Liver (tissue), 9 donors: ENCODE data around the gene GPR183. TPM values are rescaled to one million over a fixed set of nuclear protein-coding genes. Genes with fewer than 3 reads are reported as not detected.

Source experiments
- DNase-seq: peaks from one replicate; pipeline ENCODE4 v3.0.0-alpha.2; 2017; ENCODE audit warnings: low spot score
- H3K27ac ChIP-seq, 2 donors: one replicate each; pipeline ENCODE4 v1.7.0; 2013; ENCODE audit warnings: inconsistent platforms in 2 of 2, low read length in 2 of 2, control low read depth in 1 of 2, low read depth in 1 of 2, mild to moderate bottlenecking in 1 of 2
- H3K27me3 ChIP-seq, 4 donors: one replicate each; pipeline versions ENCODE4 v1.6.1 to v1.7.0; 2013; ENCODE audit warnings: low read length in 3 of 4, inconsistent platforms in 1 of 4, mild to moderate bottlenecking in 1 of 4, moderate library complexity in 1 of 4; ENCODE audit not compliant: control insufficient read depth in 4 of 4, insufficient read depth in 4 of 4
- H3K36me3 ChIP-seq, 4 donors: one replicate each; pipeline versions ENCODE4 v1.6.1 to v1.7.0; 2013; ENCODE audit warnings: low read length in 3 of 4, mild to moderate bottlenecking in 3 of 4, low read depth in 1 of 4, moderate library complexity in 1 of 4; ENCODE audit not compliant: control insufficient read depth in 4 of 4, insufficient read depth in 3 of 4
- H3K4me1 ChIP-seq, 4 donors: one replicate each; pipeline versions ENCODE4 v1.6.1 to v1.7.0; 2013; ENCODE audit warnings: low read length in 3 of 4, mild to moderate bottlenecking in 3 of 4, moderate library complexity in 1 of 4; ENCODE audit not compliant: control insufficient read depth in 4 of 4, insufficient read depth in 4 of 4
- H3K4me3 ChIP-seq, 3 donors: one replicate each; pipeline versions ENCODE4 v1.6.1 to v1.7.0; 2013; ENCODE audit warnings: low read length in 3 of 3, control low read depth in 1 of 3, low read depth in 1 of 3, mild to moderate bottlenecking in 1 of 3
- H3K9ac ChIP-seq, 2 donors: one replicate each; pipeline ENCODE4 v1.7.0; 2013; ENCODE audit warnings: low read length in 2 of 2, mild to moderate bottlenecking in 2 of 2, moderate library complexity in 2 of 2, control low read depth in 1 of 2, low read depth in 1 of 2
- H3K9me3 ChIP-seq, 4 donors: one replicate each; pipeline versions ENCODE4 v1.6.1 to v1.7.0; 2013; ENCODE audit warnings: low read length in 3 of 4; ENCODE audit not compliant: control insufficient read depth in 4 of 4
- FOXA1 ChIP-seq: IDR thresholded peaks from 2 replicates; pipeline ENCODE4 v1.6.1; 2016; ENCODE audit warnings: antibody characterized with exemption
- FOXA2 ChIP-seq: IDR thresholded peaks from 2 replicates; pipeline ENCODE4 v1.6.1; 2016; ENCODE audit warnings: antibody characterized with exemption
- GABPA ChIP-seq, 2 donors: IDR thresholded peaks in 1 of 2; conservative IDR thresholded peaks in 1 of 2; 2 replicates each; pipeline ENCODE4 v1.6.1; 2016; ENCODE audit warnings: antibody characterized with exemption in 2 of 2, mild to moderate bottlenecking in 1 of 2, moderate library complexity in 1 of 2
- HNF4G ChIP-seq: IDR thresholded peaks from 2 replicates; pipeline ENCODE4 v1.6.1; 2016; ENCODE audit warnings: antibody characterized with exemption
- NR2F2 ChIP-seq: IDR thresholded peaks from 2 replicates; pipeline ENCODE4 v1.6.1; 2016; ENCODE audit warnings: antibody characterized with exemption
- RAD21 ChIP-seq, 2 donors: IDR thresholded peaks; 2 replicates each; pipeline ENCODE4 v1.6.1; 2016; ENCODE audit warnings: antibody characterized with exemption in 2 of 2, mild to moderate bottlenecking in 2 of 2
- REST ChIP-seq: IDR thresholded peaks from 2 replicates; pipeline ENCODE4 v1.6.1; 2016; ENCODE audit warnings: antibody characterized with exemption, mild to moderate bottlenecking
- RXRA ChIP-seq, 2 donors: IDR thresholded peaks; 2 replicates each; pipeline ENCODE4 v1.6.1; 2017 to 2018; ENCODE audit warnings: antibody characterized with exemption in 2 of 2, mild to moderate bottlenecking in 1 of 2
- TAF1 ChIP-seq: conservative IDR thresholded peaks from 2 replicates; pipeline ENCODE4 v1.6.1; 2016; ENCODE audit warnings: antibody characterized with exemption, mild to moderate bottlenecking
- YY1 ChIP-seq: IDR thresholded peaks from 2 replicates; pipeline ENCODE4 v1.6.1; 2016; ENCODE audit warnings: antibody characterized with exemption, mild to moderate bottlenecking
- WGBS: extraction: QIAGEN DNeasy Blood & Tissue Kit; methylation state at CpG from one replicate; pipeline ENCODE4 v1.1.7; 2013; 5-methylcytosine and 5-hydroxymethylcytosine counted together
- polyA plus RNA-seq, 2 donors: library from polyadenylated mRNA; stranded (reverse) in 1 of 2; unstranded in 1 of 2; fragments of 200-250 nt in 1 of 2; fragments of >200 nt in 1 of 2; fragmentation: Nextera tagmentation in 1 of 2; extraction: Ambion mirVana in 1 of 2; gene quantifications; one replicate each; pipeline versions ENCODE4 v1.2.1 to v1.2.3, GENCODE V29; 2013 to 2015
- total RNA-seq, 2 donors: library from RNA; depleted of rRNA; stranded (reverse); fragments of >200 nt; gene quantifications; one replicate each; pipeline ENCODE4 v1.2.3, GENCODE V29; 2014
- TF ChIP-seq, protein P1 (sequence below): IDR thresholded peaks from 2 replicates; pipeline ENCODE4 v1.6.1; 2016; ENCODE audit warnings: antibody characterized with exemption
- TF ChIP-seq, protein P2 (sequence below): IDR thresholded peaks from 2 replicates; pipeline ENCODE4 v1.6.1; 2016; ENCODE audit warnings: antibody characterized with exemption
- TF ChIP-seq, protein P3 (sequence below): IDR thresholded peaks from 2 replicates; pipeline ENCODE4 v1.6.1; 2016; ENCODE audit warnings: antibody characterized with exemption
- donor health status: healthy.
- donor health status: healthy.
- donor health status: healthy.
- donor health status: healthy.
- donor health status: healthy.

The GPR183 gene
- total and polyA plus RNA-seq, 4 donors, result 0.89 to 4.3 (median 2.9) TPM

- Histone ChIP-seq H3K9me3 (no peaks in the 10 kb centered on the region), H3K27me3 (no peaks in the 10 kb centered on the region), H3K36me3 (peaks cover 0 to 3% (median 0%) of the 10 kb centered on the region in 4 donors), H3K4me1 (peaks cover 0 to 2% (median 0%) of the 10 kb centered on the region in 4 donors), H3K4me3 (no peak overlapping the region), H3K9ac (no peak overlapping the region), H3K27ac (no peak overlapping the region)
- DNase-seq, result no peak
- TF ChIP-seq REST (no peak), RXRA (IDR thresholded peaks at IDR 0.05) (no peak), YY1 (no peak), HNF4G (no peak)
- TF ChIP-seq, protein P1, sequence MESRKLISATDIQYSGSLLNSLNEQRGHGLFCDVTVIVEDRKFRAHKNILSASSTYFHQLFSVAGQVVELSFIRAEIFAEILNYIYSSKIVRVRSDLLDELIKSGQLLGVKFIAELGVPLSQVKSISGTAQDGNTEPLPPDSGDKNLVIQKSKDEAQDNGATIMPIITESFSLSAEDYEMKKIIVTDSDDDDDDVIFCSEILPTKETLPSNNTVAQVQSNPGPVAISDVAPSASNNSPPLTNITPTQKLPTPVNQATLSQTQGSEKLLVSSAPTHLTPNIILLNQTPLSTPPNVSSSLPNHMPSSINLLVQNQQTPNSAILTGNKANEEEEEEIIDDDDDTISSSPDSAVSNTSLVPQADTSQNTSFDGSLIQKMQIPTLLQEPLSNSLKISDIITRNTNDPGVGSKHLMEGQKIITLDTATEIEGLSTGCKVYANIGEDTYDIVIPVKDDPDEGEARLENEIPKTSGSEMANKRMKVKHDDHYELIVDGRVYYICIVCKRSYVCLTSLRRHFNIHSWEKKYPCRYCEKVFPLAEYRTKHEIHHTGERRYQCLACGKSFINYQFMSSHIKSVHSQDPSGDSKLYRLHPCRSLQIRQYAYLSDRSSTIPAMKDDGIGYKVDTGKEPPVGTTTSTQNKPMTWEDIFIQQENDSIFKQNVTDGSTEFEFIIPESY, result no peak
Observed at GRCh38 chr13:99294198-99294597, 13.0 kb downstream of the GPR183 start.

DNA sequence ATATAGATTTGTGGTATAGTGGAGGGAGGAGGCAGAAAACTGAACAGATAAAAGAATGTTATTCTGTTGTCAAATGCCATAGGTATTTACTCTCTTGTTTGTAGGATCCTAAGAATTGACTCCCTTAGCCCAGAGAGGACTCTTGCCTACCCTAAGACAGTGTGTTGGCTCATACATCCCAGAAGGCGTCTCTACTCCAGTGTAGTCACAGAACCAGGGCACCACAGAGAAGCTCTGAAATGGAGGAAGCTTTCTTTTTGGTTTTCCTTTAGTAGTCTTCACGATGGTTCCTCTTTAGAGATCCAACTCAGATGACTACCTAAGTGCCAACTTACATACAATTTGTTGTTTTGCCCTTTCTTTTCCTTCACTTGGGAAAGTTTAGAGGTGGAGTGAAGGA, 14.0 kb downstream of the GPR183 start:
- peaks cover 0 to 2% (median 0%) of the 10 kb centered on the region in 4 donors for H3K4me1 ChIP-seq
- no peaks in the 10 kb centered on the region for H3K9me3 ChIP-seq
- DNase-seq, result no peak
- no peak overlapping the region for H3K4me3 ChIP-seq
- no peak overlapping the region for H3K9ac ChIP-seq
- no peaks in the 10 kb centered on the region for H3K27me3 ChIP-seq
- TF ChIP-seq, protein P2, sequence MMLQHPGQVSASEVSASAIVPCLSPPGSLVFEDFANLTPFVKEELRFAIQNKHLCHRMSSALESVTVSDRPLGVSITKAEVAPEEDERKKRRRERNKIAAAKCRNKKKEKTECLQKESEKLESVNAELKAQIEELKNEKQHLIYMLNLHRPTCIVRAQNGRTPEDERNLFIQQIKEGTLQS, result no peak
- TF ChIP-seq RAD21 (IDR thresholded peaks at IDR 0.05) (no peak), FOXA2 (no peak), REST (no peak), YY1 (no peak), FOXA1 (no peak), NR2F2 (no peak), HNF4G (no peak), GABPA (IDR thresholded peaks at IDR 0.05 in 1 of 2, conservative IDR thresholded peaks at IDR 0.05 in 1 of 2) (no peak), TAF1 (no peak)
- TF ChIP-seq, protein P3, sequence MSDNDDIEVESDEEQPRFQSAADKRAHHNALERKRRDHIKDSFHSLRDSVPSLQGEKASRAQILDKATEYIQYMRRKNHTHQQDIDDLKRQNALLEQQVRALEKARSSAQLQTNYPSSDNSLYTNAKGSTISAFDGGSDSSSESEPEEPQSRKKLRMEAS, result no peak
- TF ChIP-seq, protein P1, result no peak
- peaks cover 0 to 3% (median 0%) of the 10 kb centered on the region in 4 donors for H3K36me3 ChIP-seq
- WGBS, result 86% methylated on average over 2 of the region's 2 CpGs
- H3K27ac ChIP-seq, result no peak overlapping the region
